ENCODE results near the gene BASP1. TPM values are rescaled to one million over a fixed set of nuclear protein-coding genes. Genes with fewer than 3 reads are reported as not detected.

The BASP1 gene
- 12.6 and 25.6 TPM in 2 replicates for total RNA-seq (2014; rRNA removed; shearing (Covaris generic); ENCODE audit: low replicate concordance)

- in situ Hi-C loops (cut with HindIII; ENCODE audit: low pct_unique_long_range_greater_than_20kb, low sequenced_read_pairs) = no loop called here
These were observed at the start of gene BASP1 for GRCh38 chr5:17217493-17218352. TSS of gene BASP1 (plus strand) at chr5:17217631. CDS start at chr5:17275217, 57,586 bp downstream.

GRCh38 chr5:17169507-17169906, 47.9 kb upstream of the BASP1 start:
- in situ Hi-C loops (cut with HindIII; ENCODE audit: low pct_unique_long_range_greater_than_20kb, low sequenced_read_pairs) = no loop called here
- no peak for DNase-seq (ENCODE audit: low read depth)

More at GRCh38 chr5:17217493-17218352, at the start of gene BASP1:
- peak; percentile 23 for DNase-seq (ENCODE audit: low read depth)

- in situ Hi-C loops (cut with HindIII; ENCODE audit: low pct_unique_long_range_greater_than_20kb, low sequenced_read_pairs) = no loop called here
These were observed 44.6 kb upstream of the BASP1 start for GRCh38 chr5:17172791-17173190.

GRCh38 chr5:17174965-17175364, 42.5 kb upstream of the BASP1 start:
- in situ Hi-C loops (cut with HindIII; ENCODE audit: low pct_unique_long_range_greater_than_20kb, low sequenced_read_pairs) = no loop called here
- DNase-seq (ENCODE audit: low read depth) = no peak

More at GRCh38 chr5:17172791-17173190, 44.6 kb upstream of the BASP1 start:
- no peak for DNase-seq (ENCODE audit: low read depth)

GRCh38 chr5:17177501-17178372, 39.7 kb upstream of the BASP1 start:
- in situ Hi-C loops (cut with HindIII; ENCODE audit: low pct_unique_long_range_greater_than_20kb, low sequenced_read_pairs) = no loop called here
- no peak for DNase-seq (ENCODE audit: low read depth)

GRCh38 chr5:17178373-17178675, 39.1 kb upstream of the BASP1 start:
- in situ Hi-C loops (cut with HindIII; ENCODE audit: low pct_unique_long_range_greater_than_20kb, low sequenced_read_pairs) = no loop called here
- DNase-seq (ENCODE audit: low read depth) = no peak

- in situ Hi-C loops (cut with HindIII; ENCODE audit: low pct_unique_long_range_greater_than_20kb, low sequenced_read_pairs) = no loop called here
These were observed 37.0 kb upstream of the BASP1 start for GRCh38 chr5:17180330-17180843.

GRCh38 chr5:17180864-17181723, 36.3 kb upstream of the BASP1 start:
- peak; percentile 87 for DNase-seq (ENCODE audit: low read depth)
- in situ Hi-C loops (cut with HindIII; ENCODE audit: low pct_unique_long_range_greater_than_20kb, low sequenced_read_pairs) = no loop called here

More at GRCh38 chr5:17180330-17180843, 37.0 kb upstream of the BASP1 start:
- DNase-seq (ENCODE audit: low read depth) = no peak

- in situ Hi-C loops (cut with HindIII; ENCODE audit: low pct_unique_long_range_greater_than_20kb, low sequenced_read_pairs) = no loop called here
- no peak for DNase-seq (ENCODE audit: low read depth)
These were observed 34.9 kb upstream of the BASP1 start for GRCh38 chr5:17182494-17182893.

- in situ Hi-C loops (cut with HindIII; ENCODE audit: low pct_unique_long_range_greater_than_20kb, low sequenced_read_pairs) = no loop called here
- DNase-seq (ENCODE audit: low read depth) = no peak
These were observed 34.5 kb upstream of the BASP1 start for GRCh38 chr5:17182981-17183380.

- in situ Hi-C loops (cut with HindIII; ENCODE audit: low pct_unique_long_range_greater_than_20kb, low sequenced_read_pairs) = no loop called here
- no peak for DNase-seq (ENCODE audit: low read depth)
These were observed 33.6 kb upstream of the BASP1 start for GRCh38 chr5:17183831-17184230.

- in situ Hi-C loops (cut with HindIII; ENCODE audit: low pct_unique_long_range_greater_than_20kb, low sequenced_read_pairs) = no loop called here
- DNase-seq (ENCODE audit: low read depth) = no peak
These were observed 32.8 kb upstream of the BASP1 start for GRCh38 chr5:17184588-17184987.

GRCh38 chr5:17185349-17185748, 32.1 kb upstream of the BASP1 start:
- in situ Hi-C loops (cut with HindIII; ENCODE audit: low pct_unique_long_range_greater_than_20kb, low sequenced_read_pairs) = no loop called here
- DNase-seq (ENCODE audit: low read depth) = no peak

- in situ Hi-C loops (cut with HindIII; ENCODE audit: low pct_unique_long_range_greater_than_20kb, low sequenced_read_pairs) = no loop called here
These were observed 31.7 kb upstream of the BASP1 start for GRCh38 chr5:17185773-17186172.

GRCh38 chr5:17186256-17186655, 31.2 kb upstream of the BASP1 start:
- in situ Hi-C loops (cut with HindIII; ENCODE audit: low pct_unique_long_range_greater_than_20kb, low sequenced_read_pairs) = no loop called here
- peak; percentile 18 for DNase-seq (ENCODE audit: low read depth)

More at GRCh38 chr5:17185773-17186172, 31.7 kb upstream of the BASP1 start:
- peak; percentile 41 for DNase-seq (ENCODE audit: low read depth)

GRCh38 chr5:17187011-17187785, 30.2 kb upstream of the BASP1 start:
- in situ Hi-C loops (cut with HindIII; ENCODE audit: low pct_unique_long_range_greater_than_20kb, low sequenced_read_pairs) = no loop called here
- no peak for DNase-seq (ENCODE audit: low read depth)

- DNase-seq (ENCODE audit: low read depth) = peak; percentile 10
- in situ Hi-C loops (cut with HindIII; ENCODE audit: low pct_unique_long_range_greater_than_20kb, low sequenced_read_pairs) = no loop called here
These were observed 29.7 kb upstream of the BASP1 start for GRCh38 chr5:17187786-17188170.

Measured in Caki2 (cell line).